GM23338 (cell line): ENCODE data around the gene PHETA2. TPM values are rescaled to one million over a fixed set of nuclear protein-coding genes. Genes with fewer than 3 reads are reported as not detected.

Source experiments
- ATAC-seq: fragments of 200-7000 bp; cut with Tn5 transposase; 3 replicates; pipeline ENCODE4 v1.9.1; 2020
- DNase-seq: peaks from one replicate; pipeline ENCODE4 v3.0.0-alpha.2; 2015; ENCODE audit warnings: low spot score
- H2AFZ ChIP-seq: fragments of 200-600 bp; sonication (generic); 2 replicates; pipeline ENCODE4 v1.8.0; 2016; ENCODE audit warnings: antibody characterized with exemption, mild to moderate bottlenecking, moderate library complexity
- H3F3A ChIP-seq: fragments of 200-600 bp; sonication (generic); replicated peaks from 2 replicates; pipeline ENCODE4 v1.8.0; 2017; ENCODE audit warnings: antibody characterized with exemption, mixed run types, low read depth
- H3K27ac ChIP-seq: fragments of 200-600 bp; sonication (generic); 2 replicates; pipeline ENCODE4 v1.6.1; 2016; ENCODE audit warnings: low read depth
- H3K27me3 ChIP-seq: fragments of 200-600 bp; sonication (generic); 2 replicates; pipeline ENCODE4 v1.8.0; 2016; ENCODE audit warnings: mild to moderate bottlenecking, mixed run types, moderate library complexity; ENCODE audit not compliant: insufficient read depth
- H3K36me3 ChIP-seq: fragments of 200-600 bp; sonication (generic); 2 replicates; pipeline ENCODE4 v1.8.0; 2016; ENCODE audit warnings: mild to moderate bottlenecking; ENCODE audit not compliant: insufficient read depth
- H3K4me1 ChIP-seq: fragments of 200-600 bp; sonication (generic); 2 replicates; pipeline ENCODE4 v1.8.0; 2016; ENCODE audit warnings: mild to moderate bottlenecking, moderate library complexity; ENCODE audit not compliant: insufficient read depth
- H3K4me2 ChIP-seq: fragments of 200-600 bp; sonication (generic); 2 replicates; pipeline ENCODE4 v1.7.1; 2017; ENCODE audit warnings: mixed run types
- H3K4me3 ChIP-seq: fragments of 200-600 bp; sonication (generic); 2 replicates; pipeline ENCODE4 v1.6.1; 2016; ENCODE audit warnings: mixed run types
- H3K79me2 ChIP-seq: fragments of 200-600 bp; sonication (generic); replicated peaks from 2 replicates; pipeline ENCODE4 v1.8.0; 2017; ENCODE audit warnings: mild to moderate bottlenecking; ENCODE audit not compliant: insufficient read depth
- H3K9me2 ChIP-seq: fragments of 200-600 bp; sonication (generic); 2 replicates; pipeline ENCODE4 v1.8.0; 2017; ENCODE audit not compliant: insufficient read depth
- H4K20me1 ChIP-seq: fragments of 200-600 bp; sonication (generic); replicated peaks from 2 replicates; pipeline ENCODE4 v1.8.0; 2017; ENCODE audit warnings: mild to moderate bottlenecking; ENCODE audit not compliant: insufficient read depth
- H3K27ac Mint-ChIP-seq: 2 replicates; pipeline ENCODE4 v1.8.0; 2020; ENCODE audit warnings: inconsistent platforms, mild to moderate bottlenecking, moderate library complexity, mixed read lengths
- H3K27me3 Mint-ChIP-seq: 3 replicates; pipeline ENCODE4 v1.8.0; 2022; ENCODE audit warnings: low read depth, mild to moderate bottlenecking, moderate library complexity, mixed read lengths, inconsistent platforms; ENCODE audit not compliant: insufficient read depth, poor library complexity
- H3K36me3 Mint-ChIP-seq: 3 replicates; pipeline ENCODE4 v1.8.0; 2021; ENCODE audit warnings: low read depth, mild to moderate bottlenecking, inconsistent platforms, moderate library complexity, mixed read lengths
- H3K4me1 Mint-ChIP-seq: 3 replicates; pipeline ENCODE4 v1.8.0; 2020; ENCODE audit warnings: mild to moderate bottlenecking, inconsistent platforms, mixed read lengths
- H3K4me3 Mint-ChIP-seq: 3 replicates; pipeline ENCODE4 v1.8.0; 2021; ENCODE audit warnings: moderate library complexity, mild to moderate bottlenecking, inconsistent platforms, mixed read lengths
- H3K9me3 Mint-ChIP-seq: 3 replicates; pipeline ENCODE4 v1.8.0; 2020; ENCODE audit warnings: moderate library complexity, mild to moderate bottlenecking, inconsistent platforms, mixed read lengths
- STAT1 ChIP-seq: IDR thresholded peaks from one replicate; pipeline ENCODE4 v1.6.1; 2016; ENCODE audit warnings: antibody characterized with exemption; ENCODE audit not compliant: unreplicated experiment
- ZNF462 ChIP-seq: fragments of 250-450 bp; sonication (Bioruptor Pico); IDR thresholded peaks from 2 replicates; pipeline ENCODE4 v1.5.0; 2020; ENCODE audit warnings: mild to moderate bottlenecking, moderate library complexity
- polyA plus RNA-seq: library from polyadenylated mRNA; unstranded; fragments of >200 nt; fragmentation: Nextera tagmentation; extraction: Ambion mirVana; gene quantifications from 2 replicates; pipeline ENCODE4 v1.2.1, GENCODE V29; 2016
- total RNA-seq: library from RNA; depleted of rRNA; stranded (reverse); fragments of >200 nt; shearing (Covaris generic); gene quantifications from 2 replicates; pipeline ENCODE4 v1.2.3, GENCODE V29; 2014

The PHETA2 gene
- total and polyA plus RNA-seq, 2 experiments from 2014 or later, result 4.5 to 7.6 TPM

- TF ChIP-seq ZNF462 (CRISPR knock-in tag), result no peak
These were observed 3.6 kb downstream of the PHETA2 start (continued) for GRCh38 chr22:42077486-42078125.

GRCh38 chr22:42078469-42079318 is 4.6 kb downstream of the PHETA2 start:
- DNase-seq (peak; percentile 29), ATAC-seq (peak; percentile 41)
- H3K36me3 ChIP-seq, result no peaks in the 10 kb centered on the region
- peak overlapping the region; percentile 92 for H3K27ac ChIP-seq
- H3K27me3 ChIP-seq, result peaks cover 3% of the 10 kb centered on the region; the same call in 1 of the 2 replicates
- 0 out of 2 replicates have a peak, but pooled peaks cover 4% of the 10 kb centered on the region for H4K20me1 ChIP-seq
- peak overlapping the region; percentile 68 for H3K4me3 ChIP-seq
- H3K36me3 Mint-ChIP-seq, result peaks cover 13% of the 10 kb centered on the region
- peaks cover 23% of the 10 kb centered on the region for H3K4me1 Mint-ChIP-seq
- peak overlapping the region; percentile 98 for H3K27ac Mint-ChIP-seq
- peak overlapping the region; percentile 97 for H3K4me3 Mint-ChIP-seq
- H3K27me3 Mint-ChIP-seq, result peaks cover 9% of the 10 kb centered on the region
- peaks cover 7% of the 10 kb centered on the region; the same call in 1 of the 2 replicates for H3K79me2 ChIP-seq
- peak overlapping the region; percentile 87 for H3K4me2 ChIP-seq
- H3K9me3 Mint-ChIP-seq, result no peaks in the 10 kb centered on the region; the same call in 2 of the 3 replicates
- H2AFZ ChIP-seq, result peak overlapping the region; percentile 88
- no peaks in the 10 kb centered on the region for H3K9me2 ChIP-seq
- H3K4me1 ChIP-seq, result peaks cover 9% of the 10 kb centered on the region; the same call in 1 of the 2 replicates
- peaks cover 7% of the 10 kb centered on the region; the same call in 1 of the 2 replicates for H3F3A ChIP-seq
- TF ChIP-seq ZNF462 (CRISPR knock-in tag) (no peak), STAT1 (no peak)
